ENCODE results near the gene NCKAP5.

Gene NCKAP5

DNA sequence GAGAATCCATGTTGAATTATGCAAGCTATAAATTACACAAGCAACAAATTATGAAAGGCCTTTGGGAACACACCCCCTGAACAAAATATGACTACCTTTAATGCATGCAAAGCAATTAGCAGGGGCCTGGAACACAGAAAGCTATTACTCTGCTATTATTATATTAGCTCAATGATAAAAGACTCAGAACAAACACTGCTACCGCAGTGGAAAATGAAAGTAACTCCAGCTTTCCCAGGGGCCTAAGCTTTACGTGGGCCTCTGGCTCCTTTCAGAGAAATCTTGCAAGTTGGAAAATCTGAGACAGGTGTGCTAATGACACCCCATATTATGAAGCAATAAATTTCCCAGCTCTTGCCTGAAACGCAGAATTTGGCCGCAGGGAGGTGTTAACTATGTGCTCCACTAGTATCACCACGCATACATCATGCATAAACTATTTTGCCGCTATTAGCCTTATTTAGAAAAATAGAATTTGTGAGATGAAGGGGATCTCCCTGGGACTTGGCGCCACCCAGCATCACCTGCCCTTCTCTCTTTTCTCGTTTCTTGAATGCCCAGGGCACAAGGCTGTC is 576.7 kb downstream of the NCKAP5 start:
- Histone ChIP-seq H2AFZ (ENCODE audit: low read length) (no peak overlapping the region), H3K36me3 (ENCODE audit: insufficient read depth, low read length) (no peaks in the 10 kb centered on the region), H3K9me3 (ENCODE audit: low read length) (no peaks in the 10 kb centered on the region), H3K9me2 (ENCODE audit: low read depth, low read length) (no peaks in the 10 kb centered on the region), H3K4me1 (ENCODE audit: insufficient read depth, low read length, severe bottlenecking) (no peaks in the 10 kb centered on the region), H3F3A (ENCODE audit: insufficient read depth, low read length) (no peaks in the 10 kb centered on the region), H3K4me3 (ENCODE audit: low read depth, low read length, poor library complexity, severe bottlenecking) (no peak overlapping the region), H3K4me2 (ENCODE audit: low read length) (no peak overlapping the region), H3K27ac (ENCODE audit: low read depth, low read length, poor library complexity, severe bottlenecking) (no peak overlapping the region), H4K20me1 (ENCODE audit: insufficient read depth, low read length) (no peaks in the 10 kb centered on the region), H3K79me2 (ENCODE audit: insufficient read depth, low read length) (no peaks in the 10 kb centered on the region), H3K9ac (ENCODE audit: low read length) (no peak overlapping the region), H3K27me3 (ENCODE audit: insufficient read depth, low read length) (no peaks in the 10 kb centered on the region)
- TF ChIP-seq, protein P1, sequence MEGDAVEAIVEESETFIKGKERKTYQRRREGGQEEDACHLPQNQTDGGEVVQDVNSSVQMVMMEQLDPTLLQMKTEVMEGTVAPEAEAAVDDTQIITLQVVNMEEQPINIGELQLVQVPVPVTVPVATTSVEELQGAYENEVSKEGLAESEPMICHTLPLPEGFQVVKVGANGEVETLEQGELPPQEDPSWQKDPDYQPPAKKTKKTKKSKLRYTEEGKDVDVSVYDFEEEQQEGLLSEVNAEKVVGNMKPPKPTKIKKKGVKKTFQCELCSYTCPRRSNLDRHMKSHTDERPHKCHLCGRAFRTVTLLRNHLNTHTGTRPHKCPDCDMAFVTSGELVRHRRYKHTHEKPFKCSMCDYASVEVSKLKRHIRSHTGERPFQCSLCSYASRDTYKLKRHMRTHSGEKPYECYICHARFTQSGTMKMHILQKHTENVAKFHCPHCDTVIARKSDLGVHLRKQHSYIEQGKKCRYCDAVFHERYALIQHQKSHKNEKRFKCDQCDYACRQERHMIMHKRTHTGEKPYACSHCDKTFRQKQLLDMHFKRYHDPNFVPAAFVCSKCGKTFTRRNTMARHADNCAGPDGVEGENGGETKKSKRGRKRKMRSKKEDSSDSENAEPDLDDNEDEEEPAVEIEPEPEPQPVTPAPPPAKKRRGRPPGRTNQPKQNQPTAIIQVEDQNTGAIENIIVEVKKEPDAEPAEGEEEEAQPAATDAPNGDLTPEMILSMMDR (IDR thresholded peaks at IDR 0.05; ENCODE audit: low read length), result no peak
- TF ChIP-seq EZH2 (IDR thresholded peaks at IDR 0.05; ENCODE audit: borderline replicate concordance, low read length), result no peak

DNA sequence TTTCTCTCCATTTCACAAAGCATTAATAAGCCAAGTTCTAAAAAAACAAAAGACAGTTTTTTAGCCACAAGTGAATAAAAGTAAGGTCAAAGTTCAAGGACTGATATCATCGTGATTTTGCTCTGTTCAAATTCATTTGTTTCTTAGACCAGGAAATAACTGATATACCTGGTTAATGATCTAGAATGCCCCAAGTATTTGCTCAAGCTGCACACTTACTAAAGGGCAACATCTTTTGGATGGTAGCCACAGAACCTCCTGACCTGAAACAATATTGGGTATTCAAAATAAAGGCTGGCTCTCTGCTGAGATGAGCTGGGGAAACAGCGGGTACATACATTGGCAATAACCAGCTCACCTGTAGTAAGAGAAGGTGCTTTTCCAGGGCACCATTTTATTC is 583.5 kb downstream of the NCKAP5 start:
- Histone ChIP-seq H3K4me1 (ENCODE audit: insufficient read depth, low read length, severe bottlenecking) (no peaks in the 10 kb centered on the region), H3K79me2 (ENCODE audit: insufficient read depth, low read length) (no peaks in the 10 kb centered on the region), H3K9me2 (ENCODE audit: low read depth, low read length) (no peaks in the 10 kb centered on the region)

DNA sequence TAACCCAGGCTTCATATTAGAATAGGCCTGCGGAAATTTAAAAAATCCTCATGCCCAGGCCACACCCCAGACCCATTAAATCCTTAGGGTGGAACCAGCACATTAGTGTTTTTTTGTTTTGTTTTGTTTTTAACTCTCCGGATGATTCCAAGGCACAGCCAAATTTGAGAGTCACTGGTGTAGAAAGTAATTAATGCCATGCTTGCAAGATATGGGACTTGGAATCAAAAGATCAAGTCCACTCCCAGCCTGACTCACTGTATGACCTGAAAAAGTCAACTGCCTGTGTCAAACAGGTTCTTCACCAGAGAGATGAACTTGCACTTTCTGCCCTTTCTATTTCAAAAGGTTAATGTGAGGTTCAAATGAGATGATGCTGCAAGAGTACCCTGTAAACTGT is 588.0 kb downstream of the NCKAP5 start:
- TF ChIP-seq, protein P1 (IDR thresholded peaks at IDR 0.05; ENCODE audit: low read length), result no peak
- no peak for TF ChIP-seq EZH2 (IDR thresholded peaks at IDR 0.05; ENCODE audit: borderline replicate concordance, low read length)
- Histone ChIP-seq H3K4me2 (ENCODE audit: low read length) (no peak overlapping the region), H3K36me3 (ENCODE audit: insufficient read depth, low read length) (no peaks in the 10 kb centered on the region), H3K27ac (ENCODE audit: low read depth, low read length, poor library complexity, severe bottlenecking) (no peak overlapping the region), H3K27me3 (ENCODE audit: insufficient read depth, low read length) (no peaks in the 10 kb centered on the region), H2AFZ (ENCODE audit: low read length) (no peak overlapping the region), H3K79me2 (ENCODE audit: insufficient read depth, low read length) (no peaks in the 10 kb centered on the region), H3K4me1 (ENCODE audit: insufficient read depth, low read length, severe bottlenecking) (no peaks in the 10 kb centered on the region), H3K9ac (ENCODE audit: low read length) (no peak overlapping the region), H3K4me3 (ENCODE audit: low read depth, low read length, poor library complexity, severe bottlenecking) (no peak overlapping the region), H3K9me2 (ENCODE audit: low read depth, low read length) (no peaks in the 10 kb centered on the region), H3F3A (ENCODE audit: insufficient read depth, low read length) (no peaks in the 10 kb centered on the region), H4K20me1 (ENCODE audit: insufficient read depth, low read length) (no peaks in the 10 kb centered on the region), H3K9me3 (ENCODE audit: low read length) (no peaks in the 10 kb centered on the region)

More for the DNA sequence above, 583.5 kb downstream of the NCKAP5 start:
- no peak for TF ChIP-seq EZH2 (IDR thresholded peaks at IDR 0.05; ENCODE audit: borderline replicate concordance, low read length)
- TF ChIP-seq, protein P1 (IDR thresholded peaks at IDR 0.05; ENCODE audit: low read length), result no peak
- Histone ChIP-seq H3K27ac (ENCODE audit: low read depth, low read length, poor library complexity, severe bottlenecking) (no peak overlapping the region), H3K36me3 (ENCODE audit: insufficient read depth, low read length) (no peaks in the 10 kb centered on the region), H3K9me3 (ENCODE audit: low read length) (no peaks in the 10 kb centered on the region), H3K27me3 (ENCODE audit: insufficient read depth, low read length) (no peaks in the 10 kb centered on the region), H3F3A (ENCODE audit: insufficient read depth, low read length) (no peaks in the 10 kb centered on the region), H3K4me2 (ENCODE audit: low read length) (no peak overlapping the region), H3K9ac (ENCODE audit: low read length) (no peak overlapping the region), H2AFZ (ENCODE audit: low read length) (no peak overlapping the region), H3K4me3 (ENCODE audit: low read depth, low read length, poor library complexity, severe bottlenecking) (no peak overlapping the region), H4K20me1 (ENCODE audit: insufficient read depth, low read length) (no peaks in the 10 kb centered on the region)
